ENCODE measurements around the gene RAP1GAP.

DNA sequence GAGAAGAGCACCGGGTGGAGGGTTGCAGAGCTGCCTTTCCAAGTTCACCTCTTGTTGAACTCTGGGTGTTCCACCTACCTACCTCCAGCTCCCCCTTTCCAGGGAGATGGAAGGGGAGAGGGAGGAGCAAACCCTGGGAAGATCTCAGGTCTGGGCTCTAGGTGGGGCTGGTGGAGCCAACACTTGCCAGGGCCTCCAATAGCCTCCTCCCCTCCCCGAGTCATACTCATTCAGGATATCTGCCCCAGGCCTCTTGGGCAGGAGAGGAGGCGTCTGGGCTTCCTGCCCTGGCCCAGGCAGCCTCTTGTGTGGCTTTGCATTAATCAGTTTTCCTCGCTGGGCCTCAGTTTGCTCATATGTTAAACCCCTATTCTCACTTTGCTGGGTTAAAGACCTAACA lies 13.4 kb downstream of the RAP1GAP start:
- TF ChIP-seq NFATC3 (IDR thresholded peaks at IDR 0.05) = no peak
- TF ChIP-seq, protein P1, sequence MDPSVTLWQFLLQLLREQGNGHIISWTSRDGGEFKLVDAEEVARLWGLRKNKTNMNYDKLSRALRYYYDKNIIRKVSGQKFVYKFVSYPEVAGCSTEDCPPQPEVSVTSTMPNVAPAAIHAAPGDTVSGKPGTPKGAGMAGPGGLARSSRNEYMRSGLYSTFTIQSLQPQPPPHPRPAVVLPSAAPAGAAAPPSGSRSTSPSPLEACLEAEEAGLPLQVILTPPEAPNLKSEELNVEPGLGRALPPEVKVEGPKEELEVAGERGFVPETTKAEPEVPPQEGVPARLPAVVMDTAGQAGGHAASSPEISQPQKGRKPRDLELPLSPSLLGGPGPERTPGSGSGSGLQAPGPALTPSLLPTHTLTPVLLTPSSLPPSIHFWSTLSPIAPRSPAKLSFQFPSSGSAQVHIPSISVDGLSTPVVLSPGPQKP (CRISPR knock-in tag; IDR thresholded peaks at IDR 0.05) = no peak
- no peak for TF ChIP-seq POLR2A (conservative IDR thresholded peaks at IDR 0.05)
- TF ChIP-seq BMI1 (IDR thresholded peaks at IDR 0.05; ENCODE audit: low read length) = no peak

Measured in K562 (cell line).